ENCODE data around the gene VIPAS39. TPM values are rescaled to one million over a fixed set of nuclear protein-coding genes. Genes with fewer than 3 reads are reported as not detected.

VIPAS39 gene
- total and polyA plus RNA-seq, 9 of the 15 experiments (the other 6 are each of a cell fraction or from before 2014, with no cell fraction given), result 5.7 to 25.6 (median 9.9) TPM

GRCh38 chr14:77376771-77377501, 80.5 kb downstream of the VIPAS39 start, which contains the start of the genes SAMD15 and TMED8 (continued):
- TF ChIP-seq NR2C1 (IDR thresholded peaks at IDR 0.05) (no peak), NR2C1 (tag; IDR thresholded peaks at IDR 0.05) (no peak), ZNF324 (CRISPR knock-in tag; IDR thresholded peaks at IDR 0.05) (no peak), CREBBP (IDR thresholded peaks at IDR 0.05; ENCODE audit: low read depth, low read length) (no peak), YBX1 (IDR thresholded peaks at IDR 0.05) (no peak), SMARCB1 (IDR thresholded peaks at IDR 0.05; ENCODE audit: insufficient read length, low read depth) (no peak), ZNF507 (tag; conservative IDR thresholded peaks at IDR 0.05) (no peak), BMI1 (IDR thresholded peaks at IDR 0.05; ENCODE audit: low read length) (no peak), HIVEP1 (CRISPR knock-in tag; IDR thresholded peaks at IDR 0.05) (no peak), CBX1 (IDR thresholded peaks at IDR 0.05; ENCODE audit: low read depth) (no peak), GABPB1 (CRISPR knock-in tag; IDR thresholded peaks at IDR 0.05) (peak; percentile 83; the same call in 1 of the 2 replicates), HNRNPLL (IDR thresholded peaks at IDR 0.05; ENCODE audit: low read depth, low read length, poor library complexity, severe bottlenecking) (no peak), NFXL1 (CRISPR knock-in tag; IDR thresholded peaks at IDR 0.05) (no peak), ZZZ3 (IDR thresholded peaks at IDR 0.05) (no peak), RBFOX2 (IDR thresholded peaks at IDR 0.05; ENCODE audit: low read depth, low read length) (peak; percentile 77), ZBTB40 (IDR thresholded peaks at IDR 0.05) (peak; percentile 92), ZBTB40 (CRISPR knock-in tag; IDR thresholded peaks at IDR 0.05) (no peak)
- TF ChIP-seq, protein P1, sequence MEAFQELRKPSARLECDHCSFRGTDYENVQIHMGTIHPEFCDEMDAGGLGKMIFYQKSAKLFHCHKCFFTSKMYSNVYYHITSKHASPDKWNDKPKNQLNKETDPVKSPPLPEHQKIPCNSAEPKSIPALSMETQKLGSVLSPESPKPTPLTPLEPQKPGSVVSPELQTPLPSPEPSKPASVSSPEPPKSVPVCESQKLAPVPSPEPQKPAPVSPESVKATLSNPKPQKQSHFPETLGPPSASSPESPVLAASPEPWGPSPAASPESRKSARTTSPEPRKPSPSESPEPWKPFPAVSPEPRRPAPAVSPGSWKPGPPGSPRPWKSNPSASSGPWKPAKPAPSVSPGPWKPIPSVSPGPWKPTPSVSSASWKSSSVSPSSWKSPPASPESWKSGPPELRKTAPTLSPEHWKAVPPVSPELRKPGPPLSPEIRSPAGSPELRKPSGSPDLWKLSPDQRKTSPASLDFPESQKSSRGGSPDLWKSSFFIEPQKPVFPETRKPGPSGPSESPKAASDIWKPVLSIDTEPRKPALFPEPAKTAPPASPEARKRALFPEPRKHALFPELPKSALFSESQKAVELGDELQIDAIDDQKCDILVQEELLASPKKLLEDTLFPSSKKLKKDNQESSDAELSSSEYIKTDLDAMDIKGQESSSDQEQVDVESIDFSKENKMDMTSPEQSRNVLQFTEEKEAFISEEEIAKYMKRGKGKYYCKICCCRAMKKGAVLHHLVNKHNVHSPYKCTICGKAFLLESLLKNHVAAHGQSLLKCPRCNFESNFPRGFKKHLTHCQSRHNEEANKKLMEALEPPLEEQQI (IDR thresholded peaks at IDR 0.05), result no peak
